Smooth muscle cell (in vitro differentiated cells): ENCODE results near the gene SCYGR5. TPM values are rescaled to one million over a fixed set of nuclear protein-coding genes. Genes with fewer than 3 reads are reported as not detected.

Experiments used
- DNase-seq: peaks from one replicate; lab custom pipeline; 2025; ENCODE audit not compliant: unreplicated experiment; lab: John Stamatoyannopoulos, UW
- H2AFZ ChIP-seq: fragments of 200-600 bp; sonication (generic); 2 replicates; pipeline ENCODE4 v1.6.0; 2016; ENCODE audit warnings: antibody characterized with exemption, low read depth, mild to moderate bottlenecking
- H3F3A ChIP-seq: fragments of 200-600 bp; sonication (generic); 2 replicates; pipeline ENCODE4 v1.6.0; 2017; ENCODE audit warnings: antibody characterized with exemption, low read depth
- H3K27ac ChIP-seq: fragments of 200-600 bp; sonication (generic); 2 replicates; pipeline ENCODE4 v1.5.1; 2016; ENCODE audit warnings: low read depth, mild to moderate bottlenecking
- H3K27me3 ChIP-seq: fragments of 200-600 bp; sonication (generic); 2 replicates; pipeline ENCODE4 v1.6.1; 2016; ENCODE audit warnings: low read depth, mild to moderate bottlenecking
- H3K36me3 ChIP-seq: fragments of 200-600 bp; sonication (generic); 2 replicates; pipeline ENCODE4 v1.5.1; 2016; ENCODE audit warnings: low read depth
- H3K4me1 ChIP-seq: fragments of 200-600 bp; sonication (generic); 2 replicates; pipeline ENCODE4 v1.5.1; 2016; ENCODE audit warnings: low read depth
- H3K4me2 ChIP-seq: fragments of 200-600 bp; sonication (generic); 2 replicates; pipeline ENCODE4 v1.6.0; 2016; ENCODE audit warnings: mild to moderate bottlenecking
- H3K4me3 ChIP-seq: fragments of 200-600 bp; sonication (generic); 2 replicates; pipeline ENCODE4 v1.5.1; 2016; ENCODE audit warnings: mild to moderate bottlenecking
- H3K79me2 ChIP-seq: fragments of 200-600 bp; sonication (generic); 2 replicates; pipeline ENCODE4 v1.6.0; 2016; ENCODE audit warnings: low read depth, mild to moderate bottlenecking
- H3K9ac ChIP-seq: fragments of 200-600 bp; sonication (generic); 2 replicates; pipeline ENCODE4 v1.6.0; 2016; ENCODE audit warnings: low read depth
- H3K9me3 ChIP-seq: fragments of 200-600 bp; sonication (generic); replicated peaks from 2 replicates; pipeline ENCODE4 v1.5.1; 2016; ENCODE audit warnings: low read depth
- H4K20me1 ChIP-seq: fragments of 200-600 bp; sonication (generic); 2 replicates; pipeline ENCODE4 v1.6.0; 2016; ENCODE audit warnings: low read depth
- CTCF ChIP-seq: fragments of 200-600 bp; sonication (generic); IDR thresholded peaks from 2 replicates; pipeline ENCODE4 v1.5.1; 2017; ENCODE audit warnings: borderline replicate concordance, mild to moderate bottlenecking, antibody characterized with exemption; ENCODE audit not compliant: insufficient read depth, poor library complexity, severe bottlenecking
- WGBS: methylation state at CpG from one replicate; pipeline ENCODE4 v1.1.7; 2016; ENCODE audit warnings: low lambda C conversion rate; 5-methylcytosine and 5-hydroxymethylcytosine counted together
- polyA plus RNA-seq: library from polyadenylated mRNA; unstranded; fragments of >200 nt; fragmentation: Nextera tagmentation; extraction: Ambion mirVana; gene quantifications from 2 replicates; pipeline ENCODE4 v1.2.1, GENCODE V29; 2016
- total RNA-seq: library from RNA; depleted of rRNA; stranded (reverse); fragments of >200 nt; gene quantifications from 2 replicates; pipeline ENCODE4 v1.2.3, GENCODE V29; 2014

The SCYGR5 gene
- total and polyA plus RNA-seq, 2 experiments from 2014 or later: not detected

DNA sequence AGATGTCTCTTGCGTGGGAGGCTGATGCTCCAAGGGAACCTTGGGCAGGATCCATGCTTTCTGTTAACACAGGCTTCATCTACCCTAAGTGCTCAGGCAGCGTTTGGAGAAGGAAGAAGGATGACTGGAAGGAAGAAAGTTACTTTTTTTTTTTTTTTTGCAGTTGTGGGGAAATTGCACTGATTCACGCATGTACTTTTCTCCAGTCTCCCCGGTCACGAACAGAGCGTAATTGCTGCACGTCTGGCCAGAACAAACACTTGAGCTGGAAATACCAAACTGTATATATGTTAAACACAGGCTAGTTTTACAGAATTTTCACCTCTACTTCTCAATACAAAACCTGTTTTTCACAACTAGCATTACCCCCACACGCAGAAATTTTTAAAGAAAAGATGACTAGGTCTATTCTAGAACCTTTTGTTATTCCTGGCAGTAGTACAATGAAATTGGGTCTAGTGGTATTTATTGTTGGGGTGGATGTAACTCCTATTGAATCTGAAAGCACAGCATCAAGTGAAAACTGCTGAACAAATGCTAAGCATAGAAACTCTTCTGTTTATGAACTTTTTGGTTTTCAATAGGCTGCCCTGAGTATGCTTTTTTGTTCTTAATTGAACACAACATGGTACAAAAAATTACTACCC, 9.3 kb upstream of the SCYGR5 start:
- Histone ChIP-seq H3K27ac (peak overlapping the region; percentile 57), H3K79me2 (no peaks in the 10 kb centered on the region), H3K4me1 (peaks cover 6% of the 10 kb centered on the region), H3K9me3 (no peaks in the 10 kb centered on the region), H3K36me3 (no peaks in the 10 kb centered on the region), H2AFZ (no peak overlapping the region), H3K4me3 (no peak overlapping the region), H3K9ac (peak overlapping the region; percentile 9), H3K27me3 (no peaks in the 10 kb centered on the region), H3F3A (peaks cover 5% of the 10 kb centered on the region), H4K20me1 (no peaks in the 10 kb centered on the region), H3K4me2 (no peak overlapping the region)
- TF ChIP-seq CTCF: no peak
- DNase-seq: no peak
- 48% methylated on average over 8 of the region's 8 CpGs for WGBS

DNA sequence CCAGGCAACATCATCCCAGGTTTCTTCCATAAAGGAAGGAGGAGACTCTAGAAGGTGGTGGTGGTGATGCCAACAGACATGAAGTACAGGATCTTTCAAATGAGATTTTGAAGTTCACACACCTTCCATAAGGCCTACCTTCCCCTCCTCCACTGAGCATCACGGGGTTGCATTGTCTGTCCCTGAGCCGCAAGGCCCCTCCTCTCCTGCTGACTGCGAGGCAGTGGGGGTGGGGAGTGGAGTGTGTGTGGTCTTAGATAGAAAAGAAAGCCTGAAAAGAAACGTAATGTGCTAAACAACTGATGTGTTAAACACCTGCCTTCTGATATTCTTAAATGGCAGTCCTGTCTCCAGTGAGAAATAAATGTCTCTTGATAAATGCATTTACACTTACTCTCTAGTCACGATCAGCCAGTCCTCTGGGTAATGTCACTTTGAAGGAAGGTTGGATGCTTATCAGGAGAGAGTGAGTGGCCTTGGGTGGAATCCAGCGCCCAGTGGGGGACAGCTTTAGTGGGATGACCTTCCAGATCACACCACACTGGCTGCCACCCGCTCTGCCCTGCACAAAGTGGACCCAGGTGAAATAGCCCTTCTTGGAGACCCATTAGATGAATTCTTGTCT, 5.5 kb upstream of the SCYGR5 start:
- Histone ChIP-seq H3K9me3 (no peaks in the 10 kb centered on the region), H3K36me3 (no peaks in the 10 kb centered on the region), H2AFZ (peak overlapping the region; percentile 68), H3K27me3 (no peaks in the 10 kb centered on the region), H3F3A (no peaks in the 10 kb centered on the region), H3K79me2 (no peaks in the 10 kb centered on the region), H4K20me1 (no peaks in the 10 kb centered on the region), H3K4me1 (peaks cover 6% of the 10 kb centered on the region), H3K4me3 (no peak overlapping the region), H3K27ac (no peak overlapping the region), H3K4me2 (no peak overlapping the region), H3K9ac (no peak overlapping the region)
- 44% methylated on average over 7 of the region's 7 CpGs for WGBS
- no peak for DNase-seq
- TF ChIP-seq CTCF: no peak

DNA sequence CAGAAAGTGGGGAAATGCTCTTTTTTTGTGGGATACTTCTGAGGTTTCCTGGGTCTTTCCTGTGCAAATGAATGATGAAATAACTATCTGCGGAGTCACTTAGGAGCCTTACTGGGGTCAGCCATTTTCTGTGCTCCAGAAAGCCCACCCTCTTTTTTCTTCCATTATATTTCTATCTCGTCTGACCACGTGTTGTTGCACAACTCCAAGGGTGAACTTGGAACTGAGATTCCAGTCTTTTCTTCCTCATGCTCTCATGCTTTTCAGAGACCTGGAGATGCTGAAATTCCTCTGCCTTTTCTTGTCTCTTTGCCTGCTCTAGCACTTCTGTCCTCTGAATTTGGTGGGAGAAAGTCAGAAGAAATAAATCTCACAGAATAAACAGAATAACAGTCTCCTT, 4.8 kb upstream of the SCYGR5 start:
- DNase-seq: no peak
- no peak overlapping the region for H3K27ac ChIP-seq
- no peaks in the 10 kb centered on the region for H3K9me3 ChIP-seq
- H3K9ac ChIP-seq: no peak overlapping the region
- WGBS: 58% methylated on average over 3 of the region's 3 CpGs
- H2AFZ ChIP-seq: peak overlapping the region; percentile 81
- no peak for TF ChIP-seq CTCF
- H3K27me3 ChIP-seq: no peaks in the 10 kb centered on the region
- H4K20me1 ChIP-seq: no peaks in the 10 kb centered on the region
- peaks cover 6% of the 10 kb centered on the region for H3K4me1 ChIP-seq
- no peaks in the 10 kb centered on the region for H3K79me2 ChIP-seq
- peak overlapping the region; percentile 22 for H3K4me2 ChIP-seq
- no peaks in the 10 kb centered on the region for H3K36me3 ChIP-seq
- no peaks in the 10 kb centered on the region for H3F3A ChIP-seq
- H3K4me3 ChIP-seq: no peak overlapping the region
